GM19328 (cell line): ENCODE data around the gene KRI1.

ENCODE experiments used
- ATAC-seq: cut with Tn5 transposase; IDR thresholded peaks from one replicate; pipeline ENCODE4 v1.9.1; 2021; ENCODE audit warnings: mild to moderate bottlenecking, moderate library complexity; ENCODE audit not compliant: unreplicated experiment

Gene KRI1

GRCh38 chr19:10565567-10566407, at the start of gene KRI1:
Gene KRI1 (minus strand): TSS chr19:10566010. CDS start chr19:10565999, 11 bp downstream.
- ATAC-seq: peak; percentile 52

GRCh38 chr19:10612499-10613119, 46.8 kb upstream of the KRI1 start:
- ATAC-seq: no peak

GRCh38 chr19:10611907-10612306, 46.1 kb upstream of the KRI1 start:
- no peak for ATAC-seq

- ATAC-seq: no peak
These were observed 38.7 kb upstream of the KRI1 start for GRCh38 chr19:10604460-10604980.

GRCh38 chr19:10603873-10604459, 38.2 kb upstream of the KRI1 start:
- no peak for ATAC-seq

GRCh38 chr19:10603084-10603872, 37.5 kb upstream of the KRI1 start:
- ATAC-seq: no peak

GRCh38 chr19:10602330-10603083, 36.7 kb upstream of the KRI1 start:
- ATAC-seq: peak; percentile 62

GRCh38 chr19:10601999-10602329, 36.2 kb upstream of the KRI1 start:
- ATAC-seq: no peak

GRCh38 chr19:10600149-10600548, 34.3 kb upstream of the KRI1 start:
- ATAC-seq: no peak

- no peak for ATAC-seq
These were observed 28.2 kb upstream of the KRI1 start for GRCh38 chr19:10593820-10594637.

GRCh38 chr19:10593148-10593547, 27.3 kb upstream of the KRI1 start:
- no peak for ATAC-seq

GRCh38 chr19:10587839-10588150, 22.0 kb upstream of the KRI1 start:
- ATAC-seq: no peak

- no peak for ATAC-seq
These were observed 21.4 kb upstream of the KRI1 start, which contains the start of gene AP1M2 for GRCh38 chr19:10587022-10587838. Gene AP1M2 (minus strand): TSS chr19:10587312. CDS start chr19:10587231, 81 bp downstream.

GRCh38 chr19:10586396-10586795, 20.6 kb upstream of the KRI1 start:
- ATAC-seq: no peak

GRCh38 chr19:10583036-10583776, 17.4 kb upstream of the KRI1 start:
- no peak for ATAC-seq

GRCh38 chr19:10582091-10582490, 16.3 kb upstream of the KRI1 start:
- ATAC-seq: no peak

GRCh38 chr19:10580979-10581631, 15.3 kb upstream of the KRI1 start:
- no peak for ATAC-seq

- no peak for ATAC-seq
These were observed 12.1 kb upstream of the KRI1 start for GRCh38 chr19:10577951-10578350.
